ENCODE results near the gene LZTS2.
A peak's percentile ranks its signal among the peaks of the same experiment; 100 is the strongest.

The LZTS2 gene

GRCh38 chr10:101041252-101041761 is 41.7 kb downstream of the LZTS2 start (continued):
- TF ChIP-seq, protein P1, sequence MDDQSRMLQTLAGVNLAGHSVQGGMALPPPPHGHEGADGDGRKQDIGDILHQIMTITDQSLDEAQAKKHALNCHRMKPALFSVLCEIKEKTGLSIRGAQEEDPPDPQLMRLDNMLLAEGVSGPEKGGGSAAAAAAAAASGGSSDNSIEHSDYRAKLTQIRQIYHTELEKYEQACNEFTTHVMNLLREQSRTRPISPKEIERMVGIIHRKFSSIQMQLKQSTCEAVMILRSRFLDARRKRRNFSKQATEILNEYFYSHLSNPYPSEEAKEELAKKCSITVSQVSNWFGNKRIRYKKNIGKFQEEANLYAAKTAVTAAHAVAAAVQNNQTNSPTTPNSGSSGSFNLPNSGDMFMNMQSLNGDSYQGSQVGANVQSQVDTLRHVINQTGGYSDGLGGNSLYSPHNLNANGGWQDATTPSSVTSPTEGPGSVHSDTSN (CRISPR knock-in tag; IDR thresholded peaks at IDR 0.05) = no peak
- TF ChIP-seq ZNF354C (tag by site-specific recombination; IDR thresholded peaks at IDR 0.05; ENCODE audit: borderline replicate concordance, low read depth) (no peak), SALL2 (tag by site-specific recombination; IDR thresholded peaks at IDR 0.05; ENCODE audit: borderline replicate concordance) (no peak), ZNF830 (tag by site-specific recombination; IDR thresholded peaks at IDR 0.05; ENCODE audit: low read depth) (no peak), GFI1B (tag by site-specific recombination; IDR thresholded peaks at IDR 0.05) (no peak), ZBTB17 (tag by site-specific recombination; IDR thresholded peaks at IDR 0.05) (peak; percentile 71), HOXC10 (CRISPR knock-in tag; IDR thresholded peaks at IDR 0.05) (no peak), ZNF571 (tag by site-specific recombination; IDR thresholded peaks at IDR 0.05) (no peak), HOXA7 (CRISPR knock-in tag; IDR thresholded peaks at IDR 0.05; ENCODE audit: borderline replicate concordance) (no peak), ZNF335 (tag by site-specific recombination; conservative IDR thresholded peaks at IDR 0.05) (peak; percentile 44), ZNF324 (tag by site-specific recombination; IDR thresholded peaks at IDR 0.05) (0 out of 2 replicates have a peak, but pooled peaks have one; percentile 28), ZNF404 (tag by site-specific recombination; IDR thresholded peaks at IDR 0.05) (no peak), MEIS1 (CRISPR knock-in tag; IDR thresholded peaks at IDR 0.05; ENCODE audit: borderline replicate concordance) (no peak), ZNF555 (tag by site-specific recombination; conservative IDR thresholded peaks at IDR 0.05) (no peak), RBAK (tag by site-specific recombination; IDR thresholded peaks at IDR 0.05) (no peak), ZNF529 (tag by site-specific recombination; IDR thresholded peaks at IDR 0.05; ENCODE audit: insufficient replicate concordance) (no peak), FEZF1 (tag by site-specific recombination; IDR thresholded peaks at IDR 0.05) (no peak), ZNF121 (tag by site-specific recombination; IDR thresholded peaks at IDR 0.05) (no peak), KLF9 (tag by site-specific recombination; IDR thresholded peaks at IDR 0.05; ENCODE audit: low read depth) (no peak), ZBTB21 (tag by site-specific recombination; IDR thresholded peaks at IDR 0.05) (no peak), ZNF626 (tag by site-specific recombination; IDR thresholded peaks at IDR 0.05) (no peak), SETDB1 (IDR thresholded peaks at IDR 0.05; ENCODE audit: insufficient read length, low read length) (no peak), SCRT1 (tag by site-specific recombination; IDR thresholded peaks at IDR 0.05; ENCODE audit: borderline replicate concordance) (no peak), ZNF146 (tag by site-specific recombination; IDR thresholded peaks at IDR 0.05) (no peak), ZNF777 (tag by site-specific recombination; IDR thresholded peaks at IDR 0.05; ENCODE audit: borderline replicate concordance) (no peak), ZNF19 (tag by site-specific recombination; IDR thresholded peaks at IDR 0.05; ENCODE audit: low read depth) (no peak), GLI4 (tag by site-specific recombination; IDR thresholded peaks at IDR 0.05) (no peak)
- TF ChIP-seq, protein P2, sequence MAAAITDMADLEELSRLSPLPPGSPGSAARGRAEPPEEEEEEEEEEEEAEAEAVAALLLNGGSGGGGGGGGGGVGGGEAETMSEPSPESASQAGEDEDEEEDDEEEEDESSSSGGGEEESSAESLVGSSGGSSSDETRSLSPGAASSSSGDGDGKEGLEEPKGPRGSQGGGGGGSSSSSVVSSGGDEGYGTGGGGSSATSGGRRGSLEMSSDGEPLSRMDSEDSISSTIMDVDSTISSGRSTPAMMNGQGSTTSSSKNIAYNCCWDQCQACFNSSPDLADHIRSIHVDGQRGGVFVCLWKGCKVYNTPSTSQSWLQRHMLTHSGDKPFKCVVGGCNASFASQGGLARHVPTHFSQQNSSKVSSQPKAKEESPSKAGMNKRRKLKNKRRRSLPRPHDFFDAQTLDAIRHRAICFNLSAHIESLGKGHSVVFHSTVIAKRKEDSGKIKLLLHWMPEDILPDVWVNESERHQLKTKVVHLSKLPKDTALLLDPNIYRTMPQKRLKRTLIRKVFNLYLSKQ (tag by site-specific recombination; IDR thresholded peaks at IDR 0.05; ENCODE audit: borderline replicate concordance) = no peak
- TF ChIP-seq, protein P3, sequence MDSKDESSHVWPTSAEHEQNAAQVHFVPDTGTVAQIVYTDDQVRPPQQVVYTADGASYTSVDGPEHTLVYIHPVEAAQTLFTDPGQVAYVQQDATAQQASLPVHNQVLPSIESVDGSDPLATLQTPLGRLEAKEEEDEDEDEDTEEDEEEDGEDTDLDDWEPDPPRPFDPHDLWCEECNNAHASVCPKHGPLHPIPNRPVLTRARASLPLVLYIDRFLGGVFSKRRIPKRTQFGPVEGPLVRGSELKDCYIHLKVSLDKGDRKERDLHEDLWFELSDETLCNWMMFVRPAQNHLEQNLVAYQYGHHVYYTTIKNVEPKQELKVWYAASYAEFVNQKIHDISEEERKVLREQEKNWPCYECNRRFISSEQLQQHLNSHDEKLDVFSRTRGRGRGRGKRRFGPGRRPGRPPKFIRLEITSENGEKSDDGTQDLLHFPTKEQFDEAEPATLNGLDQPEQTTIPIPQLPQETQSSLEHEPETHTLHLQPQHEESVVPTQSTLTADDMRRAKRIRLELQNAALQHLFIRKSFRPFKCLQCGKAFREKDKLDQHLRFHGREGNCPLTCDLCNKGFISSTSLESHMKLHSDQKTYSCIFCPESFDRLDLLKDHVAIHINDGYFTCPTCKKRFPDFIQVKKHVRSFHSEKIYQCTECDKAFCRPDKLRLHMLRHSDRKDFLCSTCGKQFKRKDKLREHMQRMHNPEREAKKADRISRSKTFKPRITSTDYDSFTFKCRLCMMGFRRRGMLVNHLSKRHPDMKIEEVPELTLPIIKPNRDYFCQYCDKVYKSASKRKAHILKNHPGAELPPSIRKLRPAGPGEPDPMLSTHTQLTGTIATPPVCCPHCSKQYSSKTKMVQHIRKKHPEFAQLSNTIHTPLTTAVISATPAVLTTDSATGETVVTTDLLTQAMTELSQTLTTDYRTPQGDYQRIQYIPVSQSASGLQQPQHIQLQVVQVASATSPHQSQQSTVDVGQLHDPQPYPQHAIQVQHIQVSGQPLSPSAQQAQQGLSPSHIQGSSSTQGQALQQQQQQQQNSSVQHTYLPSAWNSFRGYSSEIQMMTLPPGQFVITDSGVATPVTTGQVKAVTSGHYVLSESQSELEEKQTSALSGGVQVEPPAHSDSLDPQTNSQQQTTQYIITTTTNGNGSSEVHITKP (tag by site-specific recombination; IDR thresholded peaks at IDR 0.05) = peak; percentile 87
- TF ChIP-seq, protein P4, sequence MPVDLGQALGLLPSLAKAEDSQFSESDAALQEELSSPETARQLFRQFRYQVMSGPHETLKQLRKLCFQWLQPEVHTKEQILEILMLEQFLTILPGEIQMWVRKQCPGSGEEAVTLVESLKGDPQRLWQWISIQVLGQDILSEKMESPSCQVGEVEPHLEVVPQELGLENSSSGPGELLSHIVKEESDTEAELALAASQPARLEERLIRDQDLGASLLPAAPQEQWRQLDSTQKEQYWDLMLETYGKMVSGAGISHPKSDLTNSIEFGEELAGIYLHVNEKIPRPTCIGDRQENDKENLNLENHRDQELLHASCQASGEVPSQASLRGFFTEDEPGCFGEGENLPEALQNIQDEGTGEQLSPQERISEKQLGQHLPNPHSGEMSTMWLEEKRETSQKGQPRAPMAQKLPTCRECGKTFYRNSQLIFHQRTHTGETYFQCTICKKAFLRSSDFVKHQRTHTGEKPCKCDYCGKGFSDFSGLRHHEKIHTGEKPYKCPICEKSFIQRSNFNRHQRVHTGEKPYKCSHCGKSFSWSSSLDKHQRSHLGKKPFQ (tag by site-specific recombination; IDR thresholded peaks at IDR 0.05) = no peak
